H1 (cell line): Measurements from ENCODE around the gene DIPK1C. TPM values are rescaled to one million over a fixed set of nuclear protein-coding genes. Genes with fewer than 3 reads are reported as not detected.

Experiments used
- CTCF ChIA-PET: fragments of 300-600 bp; sonication (Branson Sonifier 250); formaldehyde crosslinking; loops from one replicate; lab custom pipeline; 2021; ENCODE audit not compliant: partially characterized antibody; lab: Charles Lee
- POLR2A ChIA-PET: fragments of 300-600 bp; sonication (Branson Sonifier 250); formaldehyde crosslinking; loops from one replicate; lab custom pipeline; 2021; ENCODE audit warnings: inconsistent platforms; ENCODE audit not compliant: partially characterized antibody; lab: Charles Lee
- DNase-seq, 2 experiments: peaks; one replicate each; pipeline versions ENCODE4 v3.0.0 to v3.0.0-alpha.2; 2010 to 2022; ENCODE audit warnings: low spot score in 2 of 2, low read depth in 1 of 2, mixed read lengths in 1 of 2
- FAIRE-seq: peaks from 2 replicates; lab custom pipeline; 2011; peaks lifted over from hg19 to GRCh38; lab: Jason Lieb, UNC
- H2AFZ ChIP-seq: 2 replicates; pipeline ENCODE4 v1.8.1; 2012; ENCODE audit warnings: low read length, inconsistent platforms
- H2AK5ac ChIP-seq: 2 replicates; pipeline ENCODE4 v1.6.1; 2013; ENCODE audit warnings: low read depth, low read length
- H2BK120ac ChIP-seq: replicated peaks from 2 replicates; pipeline ENCODE3; 2013; ENCODE audit warnings: low read depth, low read length, inconsistent platforms
- H2BK12ac ChIP-seq: 2 replicates; pipeline ENCODE4 v1.6.1; 2013; ENCODE audit warnings: low read depth, low read length
- H2BK15ac ChIP-seq: 2 replicates; pipeline ENCODE4 v1.6.1; 2013; ENCODE audit warnings: low read length
- H2BK20ac ChIP-seq: 2 replicates; pipeline ENCODE4 v1.6.1; 2013; ENCODE audit warnings: low read length
- H2BK5ac ChIP-seq: 2 replicates; pipeline ENCODE4 v1.6.1; 2013; ENCODE audit warnings: low read depth, low read length
- H3K14ac ChIP-seq: 2 replicates; pipeline ENCODE4 v1.6.1; 2013; ENCODE audit warnings: inconsistent platforms; ENCODE audit not compliant: insufficient read length
- H3K18ac ChIP-seq: 2 replicates; pipeline ENCODE4 v1.6.1; 2013; ENCODE audit warnings: low read length; ENCODE audit errors: extremely low read depth
- H3K23ac ChIP-seq: 2 replicates; pipeline ENCODE4 v1.6.1; 2013; ENCODE audit warnings: inconsistent platforms; ENCODE audit not compliant: insufficient read length
- H3K23me2 ChIP-seq: 2 replicates; pipeline ENCODE4 v1.6.1; 2013; ENCODE audit warnings: low read depth, low read length
- H3K27ac ChIP-seq: 2 replicates; pipeline ENCODE4 v1.6.1; 2011; ENCODE audit warnings: low read depth, low read length, inconsistent platforms
- H3K27me3 ChIP-seq, 4 experiments: replicated peaks in 1 of 4; 1 replicate in 1 of 4; 2 replicates in 3 of 4; pipeline versions ENCODE4 v1.6.1 to v1.8.1; 2011 to 2013; ENCODE audit warnings: low read length in 3 of 4, mild to moderate bottlenecking in 3 of 4, inconsistent platforms in 2 of 4, mixed read lengths in 2 of 4, moderate library complexity in 1 of 4; ENCODE audit not compliant: control insufficient read depth in 3 of 4, insufficient read depth in 3 of 4; ENCODE audit errors: extremely low read depth in 1 of 4
- H3K36me3 ChIP-seq, 4 experiments: 2 replicates each; pipeline versions ENCODE4 v1.6.1 to v1.8.1; 2011 to 2013; ENCODE audit warnings: mild to moderate bottlenecking in 4 of 4, low read length in 3 of 4, moderate library complexity in 2 of 4, control low read depth in 1 of 4, inconsistent platforms in 1 of 4; ENCODE audit not compliant: insufficient read depth in 4 of 4, control insufficient read depth in 2 of 4
- H3K4ac ChIP-seq: replicated peaks from 2 replicates; pipeline ENCODE3; 2013; ENCODE audit warnings: low read length, low read depth, mixed read lengths, inconsistent platforms; ENCODE audit not compliant: insufficient read length
- H3K4me1 ChIP-seq, 4 experiments: replicated peaks in 1 of 4; 1 replicate in 1 of 4; 2 replicates in 3 of 4; pipeline versions ENCODE4 v1.6.1 to v1.8.1; 2011 to 2013; ENCODE audit warnings: low read length in 3 of 4, inconsistent platforms in 2 of 4, mixed read lengths in 1 of 4; ENCODE audit not compliant: insufficient read depth in 4 of 4, control insufficient read depth in 3 of 4
- H3K4me2 ChIP-seq, 2 experiments: 2 replicates each; pipeline versions ENCODE4 v1.6.1 to v1.8.1; 2011 to 2013; ENCODE audit warnings: low read depth in 2 of 2, low read length in 2 of 2, control low read depth in 1 of 2, inconsistent platforms in 1 of 2, mild to moderate bottlenecking in 1 of 2; ENCODE audit not compliant: insufficient read depth in 1 of 2
- H3K4me3 ChIP-seq, 4 experiments: fragments of 200-600, 300-600 bp in 1 of 4; sonication (generic), shearing (Covaris generic), sonication (Bioruptor Twin) in 1 of 4; 2 replicates each; pipeline versions ENCODE4 v1.5.1 to v1.8.1; 2011 to 2016; ENCODE audit warnings: low read length in 4 of 4, low read depth in 3 of 4, control low read depth in 2 of 4, inconsistent platforms in 2 of 4, mild to moderate bottlenecking in 2 of 4, mixed read lengths in 1 of 4, moderate library complexity in 1 of 4; ENCODE audit not compliant: insufficient read depth in 2 of 4; ENCODE audit errors: extremely low read depth in 1 of 4
- H3K56ac ChIP-seq: replicated peaks from 2 replicates; pipeline ENCODE3; 2013; ENCODE audit warnings: low read depth, mild to moderate bottlenecking, mixed read lengths, low read length, inconsistent platforms; ENCODE audit not compliant: insufficient read length
- H3K79me1 ChIP-seq: 2 replicates; pipeline ENCODE4 v1.6.1; 2013; ENCODE audit warnings: low read depth, low read length, control low read depth
- H3K79me2 ChIP-seq, 2 experiments: 2 replicates each; pipeline versions ENCODE4 v1.6.1 to v1.8.1; 2012 to 2013; ENCODE audit warnings: low read length in 2 of 2, mild to moderate bottlenecking in 2 of 2, inconsistent platforms in 1 of 2; ENCODE audit not compliant: insufficient read depth in 2 of 2, control insufficient read depth in 1 of 2
- H3K9ac ChIP-seq, 4 experiments: replicated peaks in 1 of 4; 1 replicate in 1 of 4; 2 replicates in 3 of 4; pipeline versions ENCODE4 v1.6.1 to v1.8.1; 2011 to 2013; ENCODE audit warnings: low read depth in 3 of 4, low read length in 3 of 4, control low read depth in 2 of 4, mild to moderate bottlenecking in 2 of 4, moderate library complexity in 2 of 4, inconsistent platforms in 1 of 4; ENCODE audit errors: extremely low read depth in 1 of 4
- H3K9me3 ChIP-seq, 2 experiments: 2 replicates each; pipeline versions ENCODE4 v1.6.1 to v1.8.1; 2012 to 2013; ENCODE audit warnings: mild to moderate bottlenecking in 2 of 2, moderate library complexity in 2 of 2, control low read depth in 1 of 2, inconsistent platforms in 1 of 2, low read depth in 1 of 2, low read length in 1 of 2, mixed read lengths in 1 of 2; ENCODE audit not compliant: insufficient read depth in 2 of 2
- H4K20me1 ChIP-seq, 2 experiments: replicated peaks in 1 of 2; 2 replicates each; pipeline versions ENCODE3 to v1.8.1; 2011 to 2013; ENCODE audit warnings: inconsistent platforms in 2 of 2, low read length in 2 of 2, mild to moderate bottlenecking in 1 of 2; ENCODE audit not compliant: insufficient read depth in 2 of 2, control insufficient read depth in 1 of 2
- H4K5ac ChIP-seq: 2 replicates; pipeline ENCODE4 v1.6.1; 2013; ENCODE audit warnings: low read length, low read depth, mixed read lengths, inconsistent platforms; ENCODE audit not compliant: insufficient read length
- H4K8ac ChIP-seq: 2 replicates; pipeline ENCODE4 v1.8.0; 2013; ENCODE audit warnings: mild to moderate bottlenecking, moderate library complexity, low read length, inconsistent platforms; ENCODE audit not compliant: insufficient read depth; ENCODE audit errors: extremely low read depth
- H4K91ac ChIP-seq: replicated peaks from 2 replicates; pipeline ENCODE3; 2013; ENCODE audit warnings: low read length, mixed read lengths, inconsistent platforms; ENCODE audit not compliant: insufficient read length
- BACH1 ChIP-seq: IDR thresholded peaks from 2 replicates; pipeline ENCODE4 v1.6.1; 2012; ENCODE audit warnings: low read length, improper control_type of control experiment
- CHD2 ChIP-seq: IDR thresholded peaks from 2 replicates; pipeline ENCODE4 v1.6.1; 2012; ENCODE audit warnings: low read length, improper control_type of control experiment
- SIX5 ChIP-seq: IDR thresholded peaks from 2 replicates; pipeline ENCODE4 v1.6.1; 2011; ENCODE audit warnings: mild to moderate bottlenecking, low read depth, low read length
- TEAD4 ChIP-seq: IDR thresholded peaks from 2 replicates; pipeline ENCODE4 v1.6.1; 2012; ENCODE audit warnings: low read depth, low read length, inconsistent platforms, mixed read lengths
- WGBS, 2 experiments: shearing (Covaris generic) in 1 of 2; methylation state at CpG; one replicate each; pipeline versions ENCODE4 v1.1.6 to v1.1.7; 2013 to 2015; ENCODE audit warnings: low lambda C conversion rate in 2 of 2, mixed read lengths in 2 of 2, inconsistent platforms in 1 of 2, low coverage in 1 of 2, missing lambda C conversion rate in 1 of 2; ENCODE audit not compliant: insufficient replicate concordance in 2 of 2, insufficient coverage in 1 of 2, insufficient read length in 1 of 2; ENCODE audit errors: extremely low coverage in 1 of 2, missing lambda C conversion rate in 1 of 2; 5-methylcytosine and 5-hydroxymethylcytosine counted together
- polyA plus RNA-seq, 7 experiments: library from polyadenylated mRNA; depleted of rRNA in 3 of 7; stranded (reverse) in 5 of 7; unstranded in 2 of 7; fragments of >200 nt in 5 of 7; fragments of 200-250 nt in 2 of 7; gene quantifications; 1 replicate in 5 of 7; 2 replicates in 1 of 7; 4 replicates in 1 of 7; pipeline versions ENCODE4 v1.2.1 to v1.2.3, GENCODE V29; 2011 to 2013; ENCODE audit warnings: missing spikeins in 2 of 7, mixed read lengths in 2 of 7
- total RNA-seq: library from RNA; stranded (reverse); fragmentation: NEBNext Ultra II Directional; extraction: Animal tissue kit (Norgen Biotek cat#: 25700); gene quantifications from 2 replicates; pipeline ENCODE4 v1.2.1, GENCODE V29; 2021

Gene DIPK1C
- total and polyA plus RNA-seq, 2 of the 8 experiments (the other 6 are each of a cell fraction or from before 2014, with no cell fraction given): 0.08 TPM; not detected in 1

- H3K18ac ChIP-seq: no peak overlapping the region
- TF ChIP-seq TEAD4 (no peak), BACH1 (no peak), CHD2 (no peak), SIX5 (no peak)
- TF ChIP-seq, all 59 proteins: peak for 0
- H3K9me3 ChIP-seq: no peaks in the 10 kb centered on the region; a peak in 1 of 4 replicates
- no peaks in the 10 kb centered on the region for H3K79me1 ChIP-seq
- H4K5ac ChIP-seq: no peak overlapping the region
- H3K23me2 ChIP-seq: no peaks in the 10 kb centered on the region
- H2BK15ac ChIP-seq: no peak overlapping the region
- no peak overlapping the region for H3K4me2 ChIP-seq
- no peak overlapping the region for H4K91ac ChIP-seq
- no peak overlapping the region for H3K56ac ChIP-seq
- no peak overlapping the region for H2AK5ac ChIP-seq
- H3K27me3 ChIP-seq: peaks cover 0 to under 1% (median 0%) of the 10 kb centered on the region in 4 experiments; a peak in 2 of 7 replicates
- H2AFZ ChIP-seq: no peak overlapping the region
- FAIRE-seq (no peak), DNase-seq (no peak)
- no peak overlapping the region for H3K4ac ChIP-seq
- no peak overlapping the region for H3K4me3 ChIP-seq
- WGBS, 2 experiments: 100% methylated on average over 1 of the region's 1 CpG; no CpG with 5 or more reads in 1 of the 2 experiments
- H3K23ac ChIP-seq: no peak overlapping the region
- no peaks in the 10 kb centered on the region for H4K20me1 ChIP-seq
- H3K14ac ChIP-seq: no peak overlapping the region
- H2BK120ac ChIP-seq: no peak overlapping the region
- POLR2A ChIA-PET: interaction anchor here (1.2 kb wide), 1 partner anchor 32 kb away, joined by 3 read pairs; the partner anchor contains the start of gene CNDP2
- H2BK20ac ChIP-seq: no peak overlapping the region
- CTCF ChIA-PET: interaction anchor here (1.1 kb wide), 1 partner anchor 122 kb away, joined by 3 read pairs; no protein-coding TSS in a partner anchor
- no peak overlapping the region for H2BK12ac ChIP-seq
- H3K4me1 ChIP-seq: no peaks in the 10 kb centered on the region; a peak in 2 of 7 replicates
- H3K79me2 ChIP-seq: no peaks in the 10 kb centered on the region
- H4K8ac ChIP-seq: no peak overlapping the region
- H3K36me3 ChIP-seq: no peaks in the 10 kb centered on the region
- H2BK5ac ChIP-seq: no peak overlapping the region
- no peak overlapping the region for H3K9ac ChIP-seq
- no peak overlapping the region for H3K27ac ChIP-seq
Observed at GRCh38 chr18:74463983-74464382, 6.9 kb upstream of the DIPK1C start.
